ENCODE data around the gene KIAA1210.

The KIAA1210 gene

GRCh38 chrX:119147486-119147885, 19.9 kb upstream of the KIAA1210 start:
- FAIRE-seq = no peak
- DNase-seq (ENCODE audit: insufficient read length, low spot score) = no peak
- no peak for TF ChIP-seq PAX5 (IDR thresholded peaks at IDR 0.05; ENCODE audit: insufficient read depth, low read length, severe bottlenecking)
- no peak for TF ChIP-seq SPI1 (IDR thresholded peaks at IDR 0.05; ENCODE audit: low read depth, low read length)
- no peak for TF ChIP-seq TAF1 (IDR thresholded peaks at IDR 0.05; ENCODE audit: low read depth, low read length)
- TF ChIP-seq POLR2A (IDR thresholded peaks at IDR 0.05; ENCODE audit: low read depth, low read length) = no peak
- TF ChIP-seq POU2F2 (IDR thresholded peaks at IDR 0.05; ENCODE audit: low read depth, low read length) = no peak
- TF ChIP-seq POLR2AphosphoS5 (IDR thresholded peaks at IDR 0.05; ENCODE audit: low read depth, low read length) = no peak

DNA sequence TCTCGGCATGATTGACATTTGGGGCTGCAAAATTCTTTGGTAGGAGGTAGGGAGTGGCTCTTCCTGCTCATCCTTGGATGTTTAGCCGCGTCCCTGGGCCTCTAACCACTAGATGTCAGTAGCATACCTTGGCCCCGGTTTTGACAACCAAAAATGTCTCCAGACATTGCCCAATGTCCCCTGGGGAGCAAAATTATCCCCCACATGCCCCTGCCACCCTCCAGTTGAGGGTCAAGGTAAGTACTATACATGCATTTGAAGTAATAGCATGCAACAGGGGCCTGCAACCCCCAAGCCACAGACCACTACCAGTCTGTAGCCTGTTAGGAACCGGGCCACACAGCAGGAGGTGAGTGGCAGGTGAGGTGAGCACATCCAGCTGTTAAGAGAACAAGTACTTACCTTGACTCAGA, 17.6 kb upstream of the KIAA1210 start:
- TF ChIP-seq POLR2A (IDR thresholded peaks at IDR 0.05; ENCODE audit: low read depth, low read length) (no peak), POU2F2 (IDR thresholded peaks at IDR 0.05; ENCODE audit: low read depth, low read length) (no peak), SPI1 (IDR thresholded peaks at IDR 0.05; ENCODE audit: low read depth, low read length) (no peak), PAX5 (IDR thresholded peaks at IDR 0.05; ENCODE audit: insufficient read depth, low read length, severe bottlenecking) (no peak), POLR2AphosphoS5 (IDR thresholded peaks at IDR 0.05; ENCODE audit: low read depth, low read length) (no peak), TAF1 (IDR thresholded peaks at IDR 0.05; ENCODE audit: low read depth, low read length) (no peak)
- DNase-seq (ENCODE audit: insufficient read length, low spot score) (no peak), FAIRE-seq (no peak)

- TF ChIP-seq SPI1 (IDR thresholded peaks at IDR 0.05; ENCODE audit: low read depth, low read length) = no peak
- no peak for TF ChIP-seq TAF1 (IDR thresholded peaks at IDR 0.05; ENCODE audit: low read depth, low read length)
- TF ChIP-seq POLR2A (IDR thresholded peaks at IDR 0.05; ENCODE audit: low read depth, low read length) = no peak
- no peak for TF ChIP-seq POLR2AphosphoS5 (IDR thresholded peaks at IDR 0.05; ENCODE audit: low read depth, low read length)
- no peak for TF ChIP-seq POU2F2 (IDR thresholded peaks at IDR 0.05; ENCODE audit: low read depth, low read length)
- no peak for TF ChIP-seq PAX5 (IDR thresholded peaks at IDR 0.05; ENCODE audit: insufficient read depth, low read length, severe bottlenecking)
- DNase-seq (ENCODE audit: insufficient read length, low spot score) (no peak), FAIRE-seq (no peak)
These were observed 6.9 kb upstream of the KIAA1210 start for GRCh38 chrX:119134466-119134865.

DNA sequence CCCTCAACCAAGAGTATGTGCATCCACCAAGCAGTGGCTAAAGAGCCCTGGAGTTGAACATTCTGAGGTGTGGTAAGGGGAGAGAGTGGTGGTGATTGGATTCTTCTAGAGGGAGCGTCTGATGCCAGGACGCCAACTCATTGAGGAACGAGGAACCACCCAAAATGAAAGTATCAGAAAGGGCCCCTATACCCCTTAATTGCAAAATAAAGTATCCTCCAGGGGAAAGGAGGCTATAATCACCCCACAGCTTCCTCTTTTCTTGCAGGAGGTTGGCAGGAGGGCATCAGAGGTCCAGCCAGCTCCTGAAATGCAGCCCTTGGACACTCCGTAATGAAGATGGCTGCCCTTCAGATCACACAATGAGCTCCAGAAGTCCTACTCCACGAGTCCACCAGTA, 5.3 kb upstream of the KIAA1210 start:
- DNase-seq (ENCODE audit: insufficient read length, low spot score) = no peak
- TF ChIP-seq PAX5 (IDR thresholded peaks at IDR 0.05; ENCODE audit: insufficient read depth, low read length, severe bottlenecking) (no peak), POU2F2 (IDR thresholded peaks at IDR 0.05; ENCODE audit: low read depth, low read length) (no peak), SPI1 (IDR thresholded peaks at IDR 0.05; ENCODE audit: low read depth, low read length) (no peak), POLR2A (IDR thresholded peaks at IDR 0.05; ENCODE audit: low read depth, low read length) (no peak), POLR2AphosphoS5 (IDR thresholded peaks at IDR 0.05; ENCODE audit: low read depth, low read length) (no peak), TAF1 (IDR thresholded peaks at IDR 0.05; ENCODE audit: low read depth, low read length) (no peak)
- no peak for FAIRE-seq

DNA sequence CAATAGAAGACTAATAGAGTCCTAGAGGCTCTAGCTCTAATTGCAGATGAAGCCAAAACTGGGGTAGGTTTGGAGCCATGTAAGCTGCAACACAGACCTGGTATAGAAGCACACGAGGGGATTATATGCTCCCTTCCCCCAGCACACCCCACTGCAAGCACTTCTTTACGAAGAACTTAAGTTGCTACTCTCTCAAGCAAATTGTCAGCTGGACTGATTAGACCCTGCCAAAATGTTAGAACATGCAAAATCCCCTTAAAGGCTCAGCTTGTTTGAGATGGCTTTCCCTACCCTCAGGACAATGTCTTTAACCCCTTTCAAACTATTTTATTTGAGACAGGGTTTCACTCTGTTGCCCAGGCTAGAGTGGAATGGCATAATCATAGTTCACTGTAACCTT, 4.7 kb upstream of the KIAA1210 start:
- FAIRE-seq (no peak), DNase-seq (ENCODE audit: insufficient read length, low spot score) (no peak)
- TF ChIP-seq PAX5 (IDR thresholded peaks at IDR 0.05; ENCODE audit: insufficient read depth, low read length, severe bottlenecking) (no peak), POLR2A (IDR thresholded peaks at IDR 0.05; ENCODE audit: low read depth, low read length) (no peak), TAF1 (IDR thresholded peaks at IDR 0.05; ENCODE audit: low read depth, low read length) (no peak), POLR2AphosphoS5 (IDR thresholded peaks at IDR 0.05; ENCODE audit: low read depth, low read length) (no peak), POU2F2 (IDR thresholded peaks at IDR 0.05; ENCODE audit: low read depth, low read length) (no peak), SPI1 (IDR thresholded peaks at IDR 0.05; ENCODE audit: low read depth, low read length) (no peak)

DNA sequence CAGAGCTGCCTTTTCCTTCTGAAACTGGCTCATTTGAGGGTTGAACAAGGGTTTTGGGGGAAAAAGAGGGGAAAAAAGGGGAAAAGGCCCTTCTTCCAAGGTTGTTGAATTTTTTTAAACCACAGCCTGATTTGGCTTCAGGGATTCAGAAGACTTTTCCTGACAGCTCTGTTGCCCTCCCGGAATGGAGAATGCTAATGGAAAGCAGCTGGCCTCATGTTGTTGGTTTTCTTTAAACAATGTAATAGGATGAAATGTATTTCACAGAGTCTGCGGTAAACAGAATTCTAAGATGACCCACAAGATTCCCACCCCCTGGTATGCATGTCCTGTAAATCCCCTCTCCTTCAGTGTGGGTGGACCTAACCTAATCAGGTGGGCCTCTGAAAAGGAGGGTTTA, 3.3 kb upstream of the KIAA1210 start:
- no peak for DNase-seq (ENCODE audit: insufficient read length, low spot score)
- no peak for FAIRE-seq
- no peak for TF ChIP-seq POLR2A (IDR thresholded peaks at IDR 0.05; ENCODE audit: low read depth, low read length)
- no peak for TF ChIP-seq POU2F2 (IDR thresholded peaks at IDR 0.05; ENCODE audit: low read depth, low read length)
- no peak for TF ChIP-seq SPI1 (IDR thresholded peaks at IDR 0.05; ENCODE audit: low read depth, low read length)
- no peak for TF ChIP-seq PAX5 (IDR thresholded peaks at IDR 0.05; ENCODE audit: insufficient read depth, low read length, severe bottlenecking)
- TF ChIP-seq TAF1 (IDR thresholded peaks at IDR 0.05; ENCODE audit: low read depth, low read length) = no peak
- no peak for TF ChIP-seq POLR2AphosphoS5 (IDR thresholded peaks at IDR 0.05; ENCODE audit: low read depth, low read length)

DNA sequence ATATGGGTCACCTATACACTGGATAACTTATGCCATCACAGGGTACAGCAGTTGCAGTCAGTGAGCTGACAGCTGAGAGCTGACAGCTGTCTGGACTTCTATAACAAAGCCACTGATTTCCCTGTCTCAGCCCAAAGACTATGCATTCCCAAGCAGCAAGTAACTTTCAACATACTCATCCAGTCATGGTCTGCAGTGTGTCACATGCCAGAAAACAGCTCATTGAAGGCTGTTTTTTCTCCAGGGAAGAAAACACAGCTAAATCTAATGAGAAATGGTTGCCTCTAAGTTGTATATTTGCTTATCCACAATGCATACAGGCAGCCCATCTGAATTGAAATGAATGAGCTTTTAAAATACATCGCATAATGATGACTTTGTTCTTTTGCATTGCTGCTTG, 6.3 kb downstream of the KIAA1210 start:
- FAIRE-seq = no peak
- no peak for DNase-seq (ENCODE audit: insufficient read length, low spot score)
- TF ChIP-seq PAX5 (IDR thresholded peaks at IDR 0.05; ENCODE audit: insufficient read depth, low read length, severe bottlenecking) (no peak), TAF1 (IDR thresholded peaks at IDR 0.05; ENCODE audit: low read depth, low read length) (no peak), SPI1 (IDR thresholded peaks at IDR 0.05; ENCODE audit: low read depth, low read length) (no peak)

- DNase-seq (ENCODE audit: insufficient read length, low spot score) (peak; percentile 37), FAIRE-seq (peak; percentile 94)
- TF ChIP-seq PAX5 (IDR thresholded peaks at IDR 0.05; ENCODE audit: insufficient read depth, low read length, severe bottlenecking) (no peak), TAF1 (IDR thresholded peaks at IDR 0.05; ENCODE audit: low read depth, low read length) (no peak), SPI1 (IDR thresholded peaks at IDR 0.05; ENCODE audit: low read depth, low read length) (no peak), POU2F2 (IDR thresholded peaks at IDR 0.05; ENCODE audit: low read depth, low read length) (no peak), POLR2AphosphoS5 (IDR thresholded peaks at IDR 0.05; ENCODE audit: low read depth, low read length) (no peak), POLR2A (IDR thresholded peaks at IDR 0.05; ENCODE audit: low read depth, low read length) (no peak)
These were observed 8.7 kb downstream of the KIAA1210 start for GRCh38 chrX:119118780-119119395.

DNA sequence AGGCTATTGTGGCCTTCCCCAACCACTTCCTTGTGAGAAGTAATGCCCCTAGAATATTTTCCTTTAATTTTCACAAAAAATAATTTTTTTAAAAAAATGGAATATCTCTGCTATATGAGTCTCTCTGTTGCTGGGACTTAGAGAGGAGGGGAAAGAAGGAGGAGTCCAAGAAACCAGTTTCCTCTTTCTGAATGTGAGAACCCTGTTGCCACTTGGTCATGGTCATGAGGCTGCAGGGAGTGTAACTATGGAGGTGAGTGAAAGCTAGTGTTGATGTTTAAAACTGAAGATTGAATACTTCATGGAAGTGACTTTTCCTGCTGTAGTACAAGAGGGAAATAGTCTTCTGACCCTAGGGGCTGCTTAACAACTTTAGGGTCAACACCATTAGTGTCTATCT, 20.4 kb downstream of the KIAA1210 start:
- FAIRE-seq = no peak
- DNase-seq (ENCODE audit: insufficient read length, low spot score) = no peak
- no peak for TF ChIP-seq POLR2AphosphoS5 (IDR thresholded peaks at IDR 0.05; ENCODE audit: low read depth, low read length)
- TF ChIP-seq SPI1 (IDR thresholded peaks at IDR 0.05; ENCODE audit: low read depth, low read length) = no peak
- no peak for TF ChIP-seq TAF1 (IDR thresholded peaks at IDR 0.05; ENCODE audit: low read depth, low read length)
- no peak for TF ChIP-seq POLR2A (IDR thresholded peaks at IDR 0.05; ENCODE audit: low read depth, low read length)
- no peak for TF ChIP-seq POU2F2 (IDR thresholded peaks at IDR 0.05; ENCODE audit: low read depth, low read length)
- TF ChIP-seq PAX5 (IDR thresholded peaks at IDR 0.05; ENCODE audit: insufficient read depth, low read length, severe bottlenecking) = no peak

DNA sequence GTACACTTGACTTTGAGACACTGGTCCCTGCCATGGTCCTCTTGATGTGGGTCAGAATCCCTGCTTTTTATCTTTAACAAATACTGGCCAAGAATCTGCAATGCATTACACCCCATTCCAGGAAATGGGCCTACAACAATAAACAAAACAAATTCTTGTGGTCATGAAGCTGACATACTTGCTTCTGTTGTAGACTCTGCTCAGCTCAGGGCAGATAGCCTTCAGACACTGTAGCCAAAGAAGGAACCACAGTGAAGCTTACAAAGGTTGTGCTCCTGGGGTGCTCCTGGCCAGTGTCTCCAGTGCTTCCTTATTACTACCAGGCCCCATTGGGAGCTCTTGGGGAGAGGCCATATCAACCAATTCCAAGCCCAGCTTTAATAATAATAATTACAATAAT, 21.8 kb downstream of the KIAA1210 start:
- TF ChIP-seq PAX5 (IDR thresholded peaks at IDR 0.05; ENCODE audit: insufficient read depth, low read length, severe bottlenecking) = no peak
- TF ChIP-seq POU2F2 (IDR thresholded peaks at IDR 0.05; ENCODE audit: low read depth, low read length) = no peak
- TF ChIP-seq POLR2A (IDR thresholded peaks at IDR 0.05; ENCODE audit: low read depth, low read length) = no peak
- DNase-seq (ENCODE audit: insufficient read length, low spot score) = no peak
- no peak for FAIRE-seq

All from GM12891 (cell line).